ENCODE data around the gene SPCS3.
"Not testable (repeated sequence)": the region's sequence is repeated elsewhere in the genome, so short reads cannot be mapped to it uniquely, and the experiment has no call there.

SPCS3 gene

GRCh38 chr4:176293660-176294059 lies 26.1 kb upstream of the SPCS3 start:
- no peak overlapping the region for H3K18ac ChIP-seq (ENCODE audit: low read length)
- H3K79me1 ChIP-seq (ENCODE audit: low read depth, low read length): no peaks in the 10 kb centered on the region
- H2AK5ac ChIP-seq (ENCODE audit: low read depth, low read length): no peak overlapping the region
- H4K8ac ChIP-seq (ENCODE audit: low read depth, low read length): no peak overlapping the region
- no peak overlapping the region for H2BK5ac ChIP-seq (ENCODE audit: low read length)
- no peak overlapping the region for H3K9ac ChIP-seq (ENCODE audit: low read depth, low read length, poor library complexity)
- H2BK15ac ChIP-seq (ENCODE audit: low read length): no peak overlapping the region
- no peak overlapping the region for H3K4me3 ChIP-seq (ENCODE audit: low read length in 2 of 2)
- H2AFZ ChIP-seq (ENCODE audit: low read length): no peak overlapping the region
- no peaks in the 10 kb centered on the region for H3K36me3 ChIP-seq (replicated peaks in 1 of 2; ENCODE audit: control insufficient read depth in 2 of 2, insufficient read depth in 2 of 2, low read length in 2 of 2)
- H3K23ac ChIP-seq (ENCODE audit: low read depth, low read length, poor library complexity): no peak overlapping the region
- no peak for DNase-seq (ENCODE audit: low spot score)
- no peak overlapping the region for H4K91ac ChIP-seq (ENCODE audit: low read depth, low read length, poor library complexity)
- H3K27ac ChIP-seq (replicated peaks; ENCODE audit: low read length): no peak overlapping the region
- no peak overlapping the region for H3K4ac ChIP-seq (ENCODE audit: low read length)
- H3K4me2 ChIP-seq (ENCODE audit: insufficient read depth, low read length, poor library complexity, severe bottlenecking): no peak overlapping the region
- no peak overlapping the region for H2BK12ac ChIP-seq (ENCODE audit: low read length)
- H3K9me3 ChIP-seq (replicated peaks in 1 of 2; ENCODE audit: control insufficient read depth in 2 of 2, insufficient read depth in 1 of 2, low read depth in 1 of 2, low read length in 2 of 2): no peaks in the 10 kb centered on the region
- WGBS, 2 donors (ENCODE audit: extremely low coverage in 2 of 2, insufficient read length in 2 of 2, insufficient replicate concordance in 1 of 2): no CpG with 5 or more reads among the region's 1 CpG
- no peak overlapping the region for H2BK120ac ChIP-seq (ENCODE audit: low read depth, low read length)
- no peak overlapping the region for H3K14ac ChIP-seq (ENCODE audit: low read length)
- H3K4me1 ChIP-seq (ENCODE audit: control insufficient read depth in 2 of 2, insufficient read depth in 1 of 2, low read depth in 1 of 2, low read length in 2 of 2): peaks cover 0 to 2% of the 10 kb centered on the region in 2 donors
- H3K27me3 ChIP-seq (ENCODE audit: control insufficient read depth in 3 of 3, insufficient read depth in 3 of 3, low read depth in 1 of 3, low read length in 3 of 3): no peaks in the 10 kb centered on the region

- not testable (repeated sequence) for H3K18ac ChIP-seq (ENCODE audit: low read length); H3K4me3 ChIP-seq (ENCODE audit: low read length in 2 of 2); H3K27ac ChIP-seq (replicated peaks; ENCODE audit: low read length); H2BK15ac ChIP-seq (ENCODE audit: low read length); DNase-seq (ENCODE audit: low spot score); H3K23ac ChIP-seq (ENCODE audit: low read depth, low read length, poor library complexity); H3K4me2 ChIP-seq (ENCODE audit: insufficient read depth, low read length, poor library complexity, severe bottlenecking); H4K8ac ChIP-seq (ENCODE audit: low read depth, low read length); H3K14ac ChIP-seq (ENCODE audit: low read length); H4K91ac ChIP-seq (ENCODE audit: low read depth, low read length, poor library complexity); H3K27me3 ChIP-seq (ENCODE audit: control insufficient read depth in 3 of 3, insufficient read depth in 3 of 3, low read depth in 1 of 3, low read length in 3 of 3); H2BK12ac ChIP-seq (ENCODE audit: low read length); H3K36me3 ChIP-seq (replicated peaks in 1 of 2; ENCODE audit: control insufficient read depth in 2 of 2, insufficient read depth in 2 of 2, low read length in 2 of 2); H3K9me3 ChIP-seq (replicated peaks in 1 of 2; ENCODE audit: control insufficient read depth in 2 of 2, insufficient read depth in 1 of 2, low read depth in 1 of 2, low read length in 2 of 2); H2AK5ac ChIP-seq (ENCODE audit: low read depth, low read length); H2BK5ac ChIP-seq (ENCODE audit: low read length); H3K4ac ChIP-seq (ENCODE audit: low read length); H2BK120ac ChIP-seq (ENCODE audit: low read depth, low read length); H3K4me1 ChIP-seq (ENCODE audit: control insufficient read depth in 2 of 2, insufficient read depth in 1 of 2, low read depth in 1 of 2, low read length in 2 of 2); H3K79me1 ChIP-seq (ENCODE audit: low read depth, low read length); H3K9ac ChIP-seq (ENCODE audit: low read depth, low read length, poor library complexity); H2AFZ ChIP-seq (ENCODE audit: low read length)
- WGBS, 2 donors (ENCODE audit: extremely low coverage in 2 of 2, insufficient read length in 2 of 2, insufficient replicate concordance in 1 of 2): no CpG with 5 or more reads among the region's 5 CpGs
These were observed 23.9 kb upstream of the SPCS3 start for GRCh38 chr4:176295907-176296306.

GRCh38 chr4:176298664-176299063 lies 21.1 kb upstream of the SPCS3 start:
- Histone ChIP-seq H3K4me1 (ENCODE audit: control insufficient read depth in 2 of 2, insufficient read depth in 1 of 2, low read depth in 1 of 2, low read length in 2 of 2) (peaks cover 0 to 2% of the 10 kb centered on the region in 2 donors), H3K27me3 (ENCODE audit: control insufficient read depth in 3 of 3, insufficient read depth in 3 of 3, low read depth in 1 of 3, low read length in 3 of 3) (no peaks in the 10 kb centered on the region), H2BK120ac (ENCODE audit: low read depth, low read length) (no peak overlapping the region), H3K9me3 (replicated peaks in 1 of 2; ENCODE audit: control insufficient read depth in 2 of 2, insufficient read depth in 1 of 2, low read depth in 1 of 2, low read length in 2 of 2) (no peaks in the 10 kb centered on the region), H3K14ac (ENCODE audit: low read length) (no peak overlapping the region), H3K4me2 (ENCODE audit: insufficient read depth, low read length, poor library complexity, severe bottlenecking) (no peak overlapping the region), H3K27ac (replicated peaks; ENCODE audit: low read length) (no peak overlapping the region), H4K8ac (ENCODE audit: low read depth, low read length) (no peak overlapping the region), H3K9ac (ENCODE audit: low read depth, low read length, poor library complexity) (no peak overlapping the region), H3K36me3 (replicated peaks in 1 of 2; ENCODE audit: control insufficient read depth in 2 of 2, insufficient read depth in 2 of 2, low read length in 2 of 2) (no peaks in the 10 kb centered on the region), H2AK5ac (ENCODE audit: low read depth, low read length) (no peak overlapping the region), H3K79me1 (ENCODE audit: low read depth, low read length) (no peaks in the 10 kb centered on the region), H2BK15ac (ENCODE audit: low read length) (no peak overlapping the region), H3K4ac (ENCODE audit: low read length) (no peak overlapping the region), H3K23ac (ENCODE audit: low read depth, low read length, poor library complexity) (no peak overlapping the region), H2BK12ac (ENCODE audit: low read length) (no peak overlapping the region), H2AFZ (ENCODE audit: low read length) (no peak overlapping the region), H3K18ac (ENCODE audit: low read length) (no peak overlapping the region), H3K4me3 (ENCODE audit: low read length in 2 of 2) (no peak overlapping the region), H2BK5ac (ENCODE audit: low read length) (no peak overlapping the region), H4K91ac (ENCODE audit: low read depth, low read length, poor library complexity) (no peak overlapping the region)
- no peak for DNase-seq (ENCODE audit: low spot score)
- WGBS, 2 donors (ENCODE audit: extremely low coverage in 2 of 2, insufficient read length in 2 of 2, insufficient replicate concordance in 1 of 2): no CpG with 5 or more reads among the region's 6 CpGs

GRCh38 chr4:176300036-176300435 lies 19.7 kb upstream of the SPCS3 start:
- Histone ChIP-seq H4K91ac (ENCODE audit: low read depth, low read length, poor library complexity) (no peak overlapping the region), H3K9ac (ENCODE audit: low read depth, low read length, poor library complexity) (no peak overlapping the region)

More at GRCh38 chr4:176300036-176300435, 19.7 kb upstream of the SPCS3 start:
- Histone ChIP-seq H3K4me2 (ENCODE audit: insufficient read depth, low read length, poor library complexity, severe bottlenecking) (no peak overlapping the region), H3K79me1 (ENCODE audit: low read depth, low read length) (no peaks in the 10 kb centered on the region), H3K9me3 (replicated peaks in 1 of 2; ENCODE audit: control insufficient read depth in 2 of 2, insufficient read depth in 1 of 2, low read depth in 1 of 2, low read length in 2 of 2) (no peaks in the 10 kb centered on the region), H4K8ac (ENCODE audit: low read depth, low read length) (no peak overlapping the region), H2BK12ac (ENCODE audit: low read length) (no peak overlapping the region), H3K4me1 (ENCODE audit: control insufficient read depth in 2 of 2, insufficient read depth in 1 of 2, low read depth in 1 of 2, low read length in 2 of 2) (peaks cover 0 to 2% of the 10 kb centered on the region in 2 donors), H2AFZ (ENCODE audit: low read length) (no peak overlapping the region), H3K36me3 (replicated peaks in 1 of 2; ENCODE audit: control insufficient read depth in 2 of 2, insufficient read depth in 2 of 2, low read length in 2 of 2) (no peaks in the 10 kb centered on the region), H3K27ac (replicated peaks; ENCODE audit: low read length) (no peak overlapping the region), H2AK5ac (ENCODE audit: low read depth, low read length) (no peak overlapping the region), H3K27me3 (ENCODE audit: control insufficient read depth in 3 of 3, insufficient read depth in 3 of 3, low read depth in 1 of 3, low read length in 3 of 3) (no peaks in the 10 kb centered on the region), H3K14ac (ENCODE audit: low read length) (no peak overlapping the region), H2BK120ac (ENCODE audit: low read depth, low read length) (no peak overlapping the region), H3K18ac (ENCODE audit: low read length) (no peak overlapping the region), H2BK5ac (ENCODE audit: low read length) (no peak overlapping the region), H3K23ac (ENCODE audit: low read depth, low read length, poor library complexity) (no peak overlapping the region), H2BK15ac (ENCODE audit: low read length) (no peak overlapping the region), H3K4me3 (ENCODE audit: low read length in 2 of 2) (no peak overlapping the region), H3K4ac (ENCODE audit: low read length) (no peak overlapping the region)
- WGBS, 2 donors (ENCODE audit: extremely low coverage in 2 of 2, insufficient read length in 2 of 2, insufficient replicate concordance in 1 of 2): no CpG with 5 or more reads among the region's 9 CpGs
- no peak for DNase-seq (ENCODE audit: low spot score)
